HepG2 (cell line): ENCODE data around the gene CHRNB4. TPM values are rescaled to one million over a fixed set of nuclear protein-coding genes. Genes with fewer than 3 reads are reported as not detected.

Experiments used
- ATAC-seq: fragments of 200-7000 bp; cut with Tn5 transposase; 3 replicates; pipeline ENCODE4 v1.9.1; 2020; ENCODE audit warnings: mild to moderate bottlenecking, moderate library complexity
- BruUV-seq: library from RNA; stranded (reverse); fragments of 400-500 nt; replicated peaks from 2 replicates; lab custom pipeline; 2021; lab: Mats Ljungman, UMichigan
- CTCF ChIA-PET: fragments of 300-600 bp; formaldehyde crosslinking; extraction: SDS; loops from one replicate; lab custom pipeline; 2021; ENCODE audit warnings: low total read pairs, inconsistent platforms, low intra/inter-chr PET ratio; lab: Yijun Ruan, JAX
- POLR2A ChIA-PET: fragments of 350-600 bp; sonication (Branson Sonifier 250); formaldehyde crosslinking; loops from one replicate; lab custom pipeline; 2020; ENCODE audit warnings: antibody characterized with exemption, inconsistent platforms; lab: Yijun Ruan, JAX
- DNase-seq: peaks from one replicate; pipeline ENCODE4 v3.0.0-alpha.2; 2015; ENCODE audit warnings: low spot score
- FAIRE-seq: peaks from 3 replicates; lab custom pipeline; 2011; peaks lifted over from hg19 to GRCh38; lab: Jason Lieb, UNC
- H2AFZ ChIP-seq: one replicate; pipeline ENCODE4 v1.6.1; 2011; ENCODE audit warnings: low read length, inconsistent platforms
- H3K27ac ChIP-seq: fragments of 300-600 bp; 3 replicates; pipeline ENCODE4 v1.8.0; 2011; ENCODE audit warnings: mixed run types, mild to moderate bottlenecking, mixed read lengths, low read length, inconsistent platforms; ENCODE audit not compliant: insufficient read depth; ENCODE audit errors: extremely low read length
- H3K27me3 ChIP-seq, 2 experiments: fragments of 200-600 bp in 1 of 2; 2 replicates in 1 of 2; 3 replicates in 1 of 2; pipeline versions ENCODE4 v1.6.0 to v1.8.0; 2011; ENCODE audit warnings: low read length in 2 of 2, mild to moderate bottlenecking in 2 of 2, moderate library complexity in 2 of 2, inconsistent platforms in 1 of 2; ENCODE audit not compliant: insufficient read depth in 2 of 2, control insufficient read depth in 1 of 2
- H3K36me3 ChIP-seq, 2 experiments: fragments of 200-600 bp in 1 of 2; replicated peaks in 1 of 2; 2 replicates in 1 of 2; 3 replicates in 1 of 2; pipeline versions ENCODE4 v1.5.1 to v1.8.0; 2011; ENCODE audit warnings: low read length in 2 of 2, inconsistent platforms in 1 of 2; ENCODE audit not compliant: insufficient read depth in 2 of 2, control insufficient read depth in 1 of 2
- H3K4me1 ChIP-seq: 2 replicates; pipeline ENCODE4 v1.5.1; 2012; ENCODE audit warnings: low read length, inconsistent platforms; ENCODE audit not compliant: insufficient read depth
- H3K4me2 ChIP-seq: 2 replicates; pipeline ENCODE4 v1.6.0; 2011; ENCODE audit warnings: low read depth, low read length, inconsistent platforms
- H3K4me3 ChIP-seq, 3 experiments: fragments of 200-600 bp in 1 of 3; sonication (generic), shearing (Covaris generic) in 1 of 3; replicated peaks in 1 of 3; 2 replicates each; pipeline ENCODE4 v1.5.1; 2011 to 2016; ENCODE audit warnings: low read length in 3 of 3, inconsistent platforms in 2 of 3, low read depth in 2 of 3, mild to moderate bottlenecking in 2 of 3, control low read depth in 1 of 3, mixed read lengths in 1 of 3; ENCODE audit not compliant: insufficient read depth in 1 of 3
- H3K79me2 ChIP-seq: one replicate; pipeline ENCODE4 v1.6.1; 2011; ENCODE audit warnings: low read length, inconsistent platforms; ENCODE audit not compliant: insufficient read depth
- H3K9ac ChIP-seq: 2 replicates; pipeline ENCODE4 v1.6.0; 2011; ENCODE audit warnings: mild to moderate bottlenecking, low read depth, low read length, inconsistent platforms; ENCODE audit not compliant: insufficient read depth
- H3K9me3 ChIP-seq: 2 replicates; pipeline ENCODE4 v1.5.1; 2012; ENCODE audit warnings: mild to moderate bottlenecking, low read length
- H4K20me1 ChIP-seq: 2 replicates; pipeline ENCODE4 v1.6.0; 2011; ENCODE audit warnings: inconsistent platforms, mild to moderate bottlenecking, low read length, moderate library complexity; ENCODE audit not compliant: insufficient read depth
- GATAD1 ChIP-seq: IDR thresholded peaks from 2 replicates; pipeline ENCODE4 v1.6.1; 2016; ENCODE audit warnings: missing genetic modification reagents, missing compliant biosample characterization
- GFI1 ChIP-seq: sonication (generic); formaldehyde crosslinking; IDR thresholded peaks from 2 replicates; pipeline ENCODE4 v1.5.0; 2020; ENCODE audit warnings: missing genetic modification reagents, mild to moderate bottlenecking, borderline replicate concordance
- HOXA9 ChIP-seq: sonication (generic); formaldehyde crosslinking; IDR thresholded peaks from 2 replicates; pipeline ENCODE4 v1.8.1; 2022; ENCODE audit warnings: missing genetic modification reagents, mild to moderate bottlenecking, moderate library complexity, borderline replicate concordance
- KLF13 ChIP-seq: sonication (generic); formaldehyde crosslinking; IDR thresholded peaks from 2 replicates; pipeline ENCODE4 v1.4.0; 2020; ENCODE audit warnings: mild to moderate bottlenecking, missing genetic modification reagents
- STAG1 ChIP-seq: sonication (generic); formaldehyde crosslinking; IDR thresholded peaks from 2 replicates; pipeline ENCODE4 v1.4.0; 2020; ENCODE audit warnings: missing genetic modification reagents
- XRCC5 ChIP-seq: fragments of 200-400 bp; formaldehyde crosslinking; optimal IDR thresholded peaks from 2 replicates; pipeline ENCODE3; 2017; ENCODE audit warnings: mild to moderate bottlenecking, low read length
- ZFAT ChIP-seq: sonication (generic); formaldehyde crosslinking; conservative IDR thresholded peaks from 2 replicates; pipeline ENCODE4 v1.8.1; 2023; ENCODE audit warnings: missing genetic modification reagents, inconsistent platforms
- ZFP90 ChIP-seq: sonication (generic); formaldehyde crosslinking; IDR thresholded peaks from 2 replicates; pipeline ENCODE4 v1.8.0; 2022; ENCODE audit warnings: missing genetic modification reagents, mild to moderate bottlenecking, inconsistent platforms, borderline replicate concordance
- ZNF275 ChIP-seq: sonication (generic); formaldehyde crosslinking; IDR thresholded peaks from 2 replicates; pipeline ENCODE4 v1.8.0; 2022; ENCODE audit warnings: missing genetic modification reagents, mild to moderate bottlenecking, inconsistent platforms, borderline replicate concordance
- ZNF382 ChIP-seq: sonication (generic); formaldehyde crosslinking; IDR thresholded peaks from 2 replicates; pipeline ENCODE4 v1.5.0; 2020; ENCODE audit warnings: missing genetic modification reagents, mild to moderate bottlenecking, borderline replicate concordance
- ZNF569 ChIP-seq: sonication (generic); formaldehyde crosslinking; IDR thresholded peaks from 2 replicates; pipeline ENCODE4 v1.5.0; 2020; ENCODE audit warnings: mild to moderate bottlenecking, missing genetic modification reagents, moderate library complexity, borderline replicate concordance
- ZNF850 ChIP-seq: sonication (generic); formaldehyde crosslinking; conservative IDR thresholded peaks from 2 replicates; pipeline ENCODE4 v1.9.0; 2021; ENCODE audit warnings: mild to moderate bottlenecking, missing genetic modification reagents
- WGBS: methylation state at CpG from one replicate; pipeline ENCODE4 v1.1.6; 2017; ENCODE audit warnings: low lambda C conversion rate; 5-methylcytosine and 5-hydroxymethylcytosine counted together
- in situ Hi-C: cut with HindIII; loops from 2 replicates; pipeline ENCODE4 v1.10.0; 2017; ENCODE audit warnings: low pct_unique_long_range_greater_than_20kb; ENCODE audit not compliant: extremely low pct_ligation_motif_present
- intact Hi-C: fragments of 100-400 bp; cut with micrococcal nuclease; formaldehyde crosslinking; loops from one replicate; pipeline ENCODE4 v1.10.0; 2022; ENCODE audit not compliant: unreplicated experiment
- polyA plus RNA-seq, 8 experiments: library from polyadenylated mRNA; depleted of rRNA in 3 of 8; stranded (reverse) in 7 of 8; unstranded in 1 of 8; fragments of >200 nt; fragmentation: Illumina TruSeq in 4 of 8; extraction: Trizol in 4 of 8; gene quantifications; 2 replicates each; pipeline versions ENCODE4 v1.2.1 to v1.2.3, GENCODE V29; 2011 to 2016; ENCODE audit warnings: low read depth in 4 of 8, missing spikeins in 1 of 8, mixed read lengths in 1 of 8; ENCODE audit not compliant: insufficient read depth in 1 of 8
- total RNA-seq, 5 experiments: library from RNA; depleted of rRNA; stranded (reverse); fragments of >200 nt; fragmentation: Illumina TruSeq; extraction: Trizol; gene quantifications; 2 replicates each; pipeline ENCODE4 v1.2.3, GENCODE V29; 2016; ENCODE audit warnings: low read depth in 1 of 5
- TF ChIP-seq, protein P1 (sequence below): sonication (generic); formaldehyde crosslinking; IDR thresholded peaks from 2 replicates; pipeline ENCODE4 v1.4.0; 2020; ENCODE audit warnings: missing genetic modification reagents, borderline replicate concordance
- TF ChIP-seq, protein P2 (sequence below): sonication (generic); formaldehyde crosslinking; IDR thresholded peaks from 2 replicates; pipeline ENCODE4 v1.4.0; 2020; ENCODE audit warnings: missing genetic modification reagents

CHRNB4 gene
- total and polyA plus RNA-seq, 2 of the 13 experiments (the other 11 are each of a cell fraction or from before 2014, with no cell fraction given): not detected

- H2AFZ ChIP-seq: no peak overlapping the region
- no peaks in the 10 kb centered on the region for H3K4me1 ChIP-seq
- no peaks in the 10 kb centered on the region for H3K36me3 ChIP-seq
- ATAC-seq (no peak), FAIRE-seq (no peak), DNase-seq (no peak)
- H3K79me2 ChIP-seq: no peaks in the 10 kb centered on the region
- no peaks in the 10 kb centered on the region for H4K20me1 ChIP-seq
- peaks cover 6 to 46% of the 10 kb centered on the region in 2 experiments for H3K27me3 ChIP-seq
- H3K27ac ChIP-seq: no peak overlapping the region
- CTCF ChIA-PET: no interaction called here
- POLR2A ChIA-PET: no interaction called here
- H3K4me3 ChIP-seq: no peak overlapping the region
- no peaks in the 10 kb centered on the region for H3K9me3 ChIP-seq
- intact Hi-C loops (no loop called here), in situ Hi-C loops (no loop called here)
- H3K4me2 ChIP-seq: no peak overlapping the region
- no TSS peak for BruUV-seq
- H3K9ac ChIP-seq: no peak overlapping the region
- 16% methylated on average over 4 of the region's 9 CpGs for WGBS
- TF ChIP-seq ZNF569 (CRISPR knock-in tag) (no peak), GATAD1 (CRISPR knock-in tag) (no peak), XRCC5 (no peak), GFI1 (CRISPR knock-in tag) (no peak), STAG1 (CRISPR knock-in tag) (no peak), ZNF382 (CRISPR knock-in tag) (no peak), ZNF850 (no peak), ZFP90 (no peak), KLF13 (no peak), HOXA9 (CRISPR knock-in tag) (no peak), ZFAT (CRISPR knock-in tag) (no peak), ZNF275 (CRISPR knock-in tag) (no peak)
- TF ChIP-seq, protein P1, sequence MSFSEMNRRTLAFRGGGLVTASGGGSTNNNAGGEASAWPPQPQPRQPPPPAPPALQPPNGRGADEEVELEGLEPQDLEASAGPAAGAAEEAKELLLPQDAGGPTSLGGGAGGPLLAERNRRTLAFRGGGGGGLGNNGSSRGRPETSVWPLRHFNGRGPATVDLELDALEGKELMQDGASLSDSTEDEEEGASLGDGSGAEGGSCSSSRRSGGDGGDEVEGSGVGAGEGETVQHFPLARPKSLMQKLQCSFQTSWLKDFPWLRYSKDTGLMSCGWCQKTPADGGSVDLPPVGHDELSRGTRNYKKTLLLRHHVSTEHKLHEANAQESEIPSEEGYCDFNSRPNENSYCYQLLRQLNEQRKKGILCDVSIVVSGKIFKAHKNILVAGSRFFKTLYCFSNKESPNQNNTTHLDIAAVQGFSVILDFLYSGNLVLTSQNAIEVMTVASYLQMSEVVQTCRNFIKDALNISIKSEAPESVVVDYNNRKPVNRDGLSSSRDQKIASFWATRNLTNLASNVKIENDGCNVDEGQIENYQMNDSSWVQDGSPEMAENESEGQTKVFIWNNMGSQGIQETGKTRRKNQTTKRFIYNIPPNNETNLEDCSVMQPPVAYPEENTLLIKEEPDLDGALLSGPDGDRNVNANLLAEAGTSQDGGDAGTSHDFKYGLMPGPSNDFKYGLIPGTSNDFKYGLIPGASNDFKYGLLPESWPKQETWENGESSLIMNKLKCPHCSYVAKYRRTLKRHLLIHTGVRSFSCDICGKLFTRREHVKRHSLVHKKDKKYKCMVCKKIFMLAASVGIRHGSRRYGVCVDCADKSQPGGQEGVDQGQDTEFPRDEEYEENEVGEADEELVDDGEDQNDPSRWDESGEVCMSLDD (CRISPR knock-in tag): no peak
- TF ChIP-seq, protein P2, sequence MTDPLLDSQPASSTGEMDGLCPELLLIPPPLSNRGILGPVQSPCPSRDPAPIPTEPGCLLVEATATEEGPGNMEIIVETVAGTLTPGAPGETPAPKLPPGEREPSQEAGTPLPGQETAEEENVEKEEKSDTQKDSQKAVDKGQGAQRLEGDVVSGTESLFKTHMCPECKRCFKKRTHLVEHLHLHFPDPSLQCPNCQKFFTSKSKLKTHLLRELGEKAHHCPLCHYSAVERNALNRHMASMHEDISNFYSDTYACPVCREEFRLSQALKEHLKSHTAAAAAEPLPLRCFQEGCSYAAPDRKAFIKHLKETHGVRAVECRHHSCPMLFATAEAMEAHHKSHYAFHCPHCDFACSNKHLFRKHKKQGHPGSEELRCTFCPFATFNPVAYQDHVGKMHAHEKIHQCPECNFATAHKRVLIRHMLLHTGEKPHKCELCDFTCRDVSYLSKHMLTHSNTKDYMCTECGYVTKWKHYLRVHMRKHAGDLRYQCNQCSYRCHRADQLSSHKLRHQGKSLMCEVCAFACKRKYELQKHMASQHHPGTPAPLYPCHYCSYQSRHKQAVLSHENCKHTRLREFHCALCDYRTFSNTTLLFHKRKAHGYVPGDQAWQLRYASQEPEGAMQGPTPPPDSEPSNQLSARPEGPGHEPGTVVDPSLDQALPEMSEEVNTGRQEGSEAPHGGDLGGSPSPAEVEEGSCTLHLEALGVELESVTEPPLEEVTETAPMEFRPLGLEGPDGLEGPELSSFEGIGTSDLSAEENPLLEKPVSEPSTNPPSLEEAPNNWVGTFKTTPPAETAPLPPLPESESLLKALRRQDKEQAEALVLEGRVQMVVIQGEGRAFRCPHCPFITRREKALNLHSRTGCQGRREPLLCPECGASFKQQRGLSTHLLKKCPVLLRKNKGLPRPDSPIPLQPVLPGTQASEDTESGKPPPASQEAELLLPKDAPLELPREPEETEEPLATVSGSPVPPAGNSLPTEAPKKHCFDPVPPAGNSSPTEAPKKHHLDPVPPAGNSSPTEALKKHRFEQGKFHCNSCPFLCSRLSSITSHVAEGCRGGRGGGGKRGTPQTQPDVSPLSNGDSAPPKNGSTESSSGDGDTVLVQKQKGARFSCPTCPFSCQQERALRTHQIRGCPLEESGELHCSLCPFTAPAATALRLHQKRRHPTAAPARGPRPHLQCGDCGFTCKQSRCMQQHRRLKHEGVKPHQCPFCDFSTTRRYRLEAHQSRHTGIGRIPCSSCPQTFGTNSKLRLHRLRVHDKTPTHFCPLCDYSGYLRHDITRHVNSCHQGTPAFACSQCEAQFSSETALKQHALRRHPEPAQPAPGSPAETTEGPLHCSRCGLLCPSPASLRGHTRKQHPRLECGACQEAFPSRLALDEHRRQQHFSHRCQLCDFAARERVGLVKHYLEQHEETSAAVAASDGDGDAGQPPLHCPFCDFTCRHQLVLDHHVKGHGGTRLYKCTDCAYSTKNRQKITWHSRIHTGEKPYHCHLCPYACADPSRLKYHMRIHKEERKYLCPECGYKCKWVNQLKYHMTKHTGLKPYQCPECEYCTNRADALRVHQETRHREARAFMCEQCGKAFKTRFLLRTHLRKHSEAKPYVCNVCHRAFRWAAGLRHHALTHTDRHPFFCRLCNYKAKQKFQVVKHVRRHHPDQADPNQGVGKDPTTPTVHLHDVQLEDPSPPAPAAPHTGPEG (CRISPR knock-in tag): no peak
These were observed 9.9 kb downstream of the CHRNB4 start for GRCh38 chr15:78630886-78631633.
